ENCODE measurements around the gene SAMD9L. TPM values are rescaled to one million over a fixed set of nuclear protein-coding genes. Genes with fewer than 3 reads are reported as not detected.

The SAMD9L gene
- total RNA-seq, 1 experiment from 2014 or later, result not detected

- H3K9me3 Mint-ChIP-seq, result peaks cover 16 to 21% of the 10 kb centered on the region in 2 experiments
- no peak overlapping the region for H3K4me2 ChIP-seq (ENCODE audit: insufficient read depth, insufficient read length, low read length)
- no peak overlapping the region for H2AFZ ChIP-seq (ENCODE audit: low read length)
- H3K56ac ChIP-seq (ENCODE audit: insufficient read length, low read depth, low read length), result no peak overlapping the region
- no peak overlapping the region for H3K4me3 Mint-ChIP-seq
- 0 out of 2 replicates have a peak, but pooled peaks cover 2% of the 10 kb centered on the region for H3K27me3 Mint-ChIP-seq (ENCODE audit: low read depth)
- DNase-seq, result no peak
- H2BK120ac ChIP-seq (ENCODE audit: low read depth, low read length, poor library complexity, severe bottlenecking), result no peak overlapping the region
- H3K18ac ChIP-seq (ENCODE audit: insufficient read length, low read depth, low read length), result no peak overlapping the region
- no peaks in the 10 kb centered on the region for H3K23me2 ChIP-seq (ENCODE audit: insufficient read length, low read depth, low read length, poor library complexity, severe bottlenecking)
- no peak overlapping the region for H4K5ac ChIP-seq (ENCODE audit: insufficient read length, low read depth, low read length)
- no peak overlapping the region for H2BK5ac ChIP-seq (ENCODE audit: insufficient read length, low read length)
- H3K4me1 Mint-ChIP-seq, result no peaks in the 10 kb centered on the region
- H3K79me2 ChIP-seq (ENCODE audit: insufficient read depth, low read length), result no peaks in the 10 kb centered on the region
- no peak overlapping the region for H2BK12ac ChIP-seq (ENCODE audit: insufficient read length, low read depth, low read length)
- H3K4me1 ChIP-seq (ENCODE audit: insufficient read depth, low read length), result no peaks in the 10 kb centered on the region
- H3K23ac ChIP-seq (ENCODE audit: insufficient read length, low read depth, low read length), result no peak overlapping the region
- H3T11ph ChIP-seq (ENCODE audit: low read length), result no peak overlapping the region
- H2BK20ac ChIP-seq (ENCODE audit: low read depth, low read length, poor library complexity, severe bottlenecking), result no peak overlapping the region
- H4K20me1 ChIP-seq (ENCODE audit: control insufficient read depth, insufficient read depth, insufficient read length), result no peaks in the 10 kb centered on the region
- no peak overlapping the region for H2AK5ac ChIP-seq (ENCODE audit: insufficient read length, low read length)
- H3K9ac ChIP-seq (ENCODE audit: extremely low read depth, insufficient read length, low read length), result no peak overlapping the region
- no CpG with 5 or more reads among the region's 2 CpGs for WGBS (ENCODE audit: extremely low coverage, insufficient read length, low lambda C conversion rate)
- no peak overlapping the region for H4K91ac ChIP-seq (ENCODE audit: insufficient read length, low read depth, low read length)
- H3K36me3 Mint-ChIP-seq (ENCODE audit: insufficient read depth in 1 of 3, low read depth in 3 of 3), result peaks cover 0 to 5% (median 0%) of the 10 kb centered on the region in 3 experiments; a peak in 2 of 7 replicates
- H3K79me1 ChIP-seq (ENCODE audit: insufficient read depth, low read depth, low read length, poor library complexity, severe bottlenecking), result no peaks in the 10 kb centered on the region
- H3K27me3 ChIP-seq (ENCODE audit: insufficient read depth, low read length), result no peaks in the 10 kb centered on the region; the same call in 1 of the 2 replicates
- peak; percentile 33; the same call in 1 of the 3 replicates for TF ChIP-seq CTCF (conservative IDR thresholded peaks at IDR 0.05)
- H3K27ac Mint-ChIP-seq, result no peak overlapping the region
- H2BK15ac ChIP-seq (ENCODE audit: low read depth, low read length), result no peak overlapping the region
- H3K9me3 ChIP-seq (ENCODE audit: control insufficient read depth, low read depth, low read length), result peaks cover 6% of the 10 kb centered on the region
- H3K14ac ChIP-seq (ENCODE audit: insufficient read depth, low read length), result no peak overlapping the region
- no peak overlapping the region for H4K8ac ChIP-seq (replicated peaks; ENCODE audit: insufficient read length, low read depth, low read length)
- no peak overlapping the region for H3K4ac ChIP-seq (ENCODE audit: low read depth, low read length)
- no peak overlapping the region for H3K27ac ChIP-seq (ENCODE audit: insufficient read length, low read depth, low read length)
Measured at GRCh38 chr7:93175219-93175618, 27.0 kb upstream of the SAMD9L start.
